ENCODE data around the gene ANP32A.

ANP32A gene

DNA sequence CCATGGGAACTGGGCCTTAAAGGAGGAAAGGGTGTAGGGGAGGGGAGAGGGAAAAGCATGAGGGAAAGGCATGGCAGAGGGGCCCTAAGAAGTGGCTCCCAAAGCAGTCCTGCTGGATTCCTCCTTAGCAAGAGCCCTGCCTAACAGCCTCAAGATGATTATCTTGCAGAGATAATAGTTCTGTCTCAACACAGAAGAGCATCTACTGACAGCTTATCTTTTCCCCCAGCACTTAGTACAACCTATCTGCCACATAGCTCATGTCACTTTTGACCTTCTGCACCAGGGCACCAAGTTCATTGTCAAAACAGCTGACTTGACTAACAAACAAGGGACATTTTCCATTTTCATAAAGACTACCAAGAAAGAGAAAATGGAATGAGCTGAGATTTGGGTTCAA, 86.3 kb downstream of the ANP32A start:
- Histone ChIP-seq H3K4me1 (ENCODE audit: insufficient read depth, low read length) (no peaks in the 10 kb centered on the region), H3K79me2 (ENCODE audit: insufficient read depth, low read length) (no peaks in the 10 kb centered on the region), H3K27me3 (ENCODE audit: insufficient read depth, low read length, poor library complexity) (peaks cover 3% of the 10 kb centered on the region), H3K9me3 (ENCODE audit: insufficient read depth, low read length, severe bottlenecking) (no peaks in the 10 kb centered on the region), H3K9ac (ENCODE audit: low read depth, low read length) (no peak overlapping the region), H3K27ac (ENCODE audit: low read length) (no peak overlapping the region), H4K20me1 (ENCODE audit: insufficient read depth, low read length) (no peaks in the 10 kb centered on the region), H2AFZ (ENCODE audit: low read depth, low read length) (no peak overlapping the region), H3K4me2 (ENCODE audit: insufficient read depth, low read length) (no peak overlapping the region), H3K4me3 (ENCODE audit: low read depth in 1 of 2, low read length in 2 of 2) (no peak overlapping the region), H3K36me3 (ENCODE audit: insufficient read depth, low read length) (no peaks in the 10 kb centered on the region)
- DNase-seq (no peak), ATAC-seq (ENCODE audit: insufficient read depth, low read depth) (no peak)
- no peak for TF ChIP-seq EZH2 (IDR thresholded peaks at IDR 0.05; ENCODE audit: borderline replicate concordance, low read depth, low read length, severe bottlenecking)
- TF ChIP-seq, protein P1, sequence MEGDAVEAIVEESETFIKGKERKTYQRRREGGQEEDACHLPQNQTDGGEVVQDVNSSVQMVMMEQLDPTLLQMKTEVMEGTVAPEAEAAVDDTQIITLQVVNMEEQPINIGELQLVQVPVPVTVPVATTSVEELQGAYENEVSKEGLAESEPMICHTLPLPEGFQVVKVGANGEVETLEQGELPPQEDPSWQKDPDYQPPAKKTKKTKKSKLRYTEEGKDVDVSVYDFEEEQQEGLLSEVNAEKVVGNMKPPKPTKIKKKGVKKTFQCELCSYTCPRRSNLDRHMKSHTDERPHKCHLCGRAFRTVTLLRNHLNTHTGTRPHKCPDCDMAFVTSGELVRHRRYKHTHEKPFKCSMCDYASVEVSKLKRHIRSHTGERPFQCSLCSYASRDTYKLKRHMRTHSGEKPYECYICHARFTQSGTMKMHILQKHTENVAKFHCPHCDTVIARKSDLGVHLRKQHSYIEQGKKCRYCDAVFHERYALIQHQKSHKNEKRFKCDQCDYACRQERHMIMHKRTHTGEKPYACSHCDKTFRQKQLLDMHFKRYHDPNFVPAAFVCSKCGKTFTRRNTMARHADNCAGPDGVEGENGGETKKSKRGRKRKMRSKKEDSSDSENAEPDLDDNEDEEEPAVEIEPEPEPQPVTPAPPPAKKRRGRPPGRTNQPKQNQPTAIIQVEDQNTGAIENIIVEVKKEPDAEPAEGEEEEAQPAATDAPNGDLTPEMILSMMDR (IDR thresholded peaks at IDR 0.05; ENCODE audit: borderline replicate concordance, extremely low read depth, low read length, poor library complexity, severe bottlenecking) = no peak

DNA sequence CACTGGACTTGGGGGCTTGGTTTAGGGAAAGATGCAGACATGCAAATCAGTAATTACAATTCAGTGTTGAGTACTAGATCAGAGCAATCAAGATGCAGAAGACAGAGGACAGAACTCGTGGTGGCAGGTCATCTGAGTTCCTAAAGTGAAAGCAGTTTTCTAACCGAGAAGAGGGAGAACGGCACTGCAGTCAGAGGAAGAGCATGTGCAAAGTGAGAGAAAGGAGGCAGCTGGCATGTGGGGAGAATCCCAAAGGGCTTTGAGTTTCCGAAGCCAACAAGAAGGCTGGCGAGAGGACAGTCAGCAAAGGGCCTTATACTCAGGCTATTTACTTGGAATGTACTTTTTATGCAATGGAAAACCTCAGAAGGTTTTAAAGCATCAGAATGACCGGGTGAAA, 87.0 kb downstream of the ANP32A start:
- Histone ChIP-seq H3K36me3 (ENCODE audit: insufficient read depth, low read length) (no peaks in the 10 kb centered on the region), H4K20me1 (ENCODE audit: insufficient read depth, low read length) (no peaks in the 10 kb centered on the region), H3K79me2 (ENCODE audit: insufficient read depth, low read length) (no peaks in the 10 kb centered on the region), H2AFZ (ENCODE audit: low read depth, low read length) (no peak overlapping the region), H3K9ac (ENCODE audit: low read depth, low read length) (no peak overlapping the region), H3K27ac (ENCODE audit: low read length) (no peak overlapping the region), H3K9me3 (ENCODE audit: insufficient read depth, low read length, severe bottlenecking) (no peaks in the 10 kb centered on the region), H3K27me3 (ENCODE audit: insufficient read depth, low read length, poor library complexity) (peaks cover 3% of the 10 kb centered on the region), H3K4me3 (ENCODE audit: low read depth in 1 of 2, low read length in 2 of 2) (no peak overlapping the region), H3K4me2 (ENCODE audit: insufficient read depth, low read length) (no peak overlapping the region), H3K4me1 (ENCODE audit: insufficient read depth, low read length) (no peaks in the 10 kb centered on the region)
- no peak for DNase-seq
- TF ChIP-seq, protein P1 (IDR thresholded peaks at IDR 0.05; ENCODE audit: borderline replicate concordance, extremely low read depth, low read length, poor library complexity, severe bottlenecking) = no peak
- no peak for TF ChIP-seq EZH2 (IDR thresholded peaks at IDR 0.05; ENCODE audit: borderline replicate concordance, low read depth, low read length, severe bottlenecking)
- ATAC-seq (ENCODE audit: insufficient read depth, low read depth) = no peak

DNA sequence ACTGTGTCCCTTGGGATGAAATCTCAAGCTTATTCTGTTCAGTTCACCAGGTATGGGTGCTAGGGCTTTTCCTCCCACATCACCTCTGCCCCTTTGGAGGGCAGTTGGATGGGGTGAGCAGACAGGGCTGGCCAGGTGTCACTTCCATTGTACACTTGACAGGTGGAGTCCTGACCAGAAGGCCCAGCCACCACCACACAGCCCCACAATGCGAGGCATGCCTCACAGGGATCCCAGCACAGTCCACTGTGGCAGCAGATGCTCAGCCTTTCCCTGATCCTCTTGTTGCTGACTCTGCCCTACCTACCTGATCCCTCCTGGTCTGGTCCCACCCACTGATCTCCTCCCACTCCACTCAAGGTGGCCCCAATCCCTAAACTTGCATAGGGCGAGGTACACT, 88.2 kb downstream of the ANP32A start:
- H3K9me3 ChIP-seq (ENCODE audit: insufficient read depth, low read length, severe bottlenecking) = no peaks in the 10 kb centered on the region
- no peak overlapping the region for H3K4me3 ChIP-seq (ENCODE audit: low read depth in 1 of 2, low read length in 2 of 2)
- ATAC-seq (ENCODE audit: insufficient read depth, low read depth) (no peak), DNase-seq (no peak)
- no peak for TF ChIP-seq EZH2 (IDR thresholded peaks at IDR 0.05; ENCODE audit: borderline replicate concordance, low read depth, low read length, severe bottlenecking)
- TF ChIP-seq, protein P1 (IDR thresholded peaks at IDR 0.05; ENCODE audit: borderline replicate concordance, extremely low read depth, low read length, poor library complexity, severe bottlenecking) = no peak
- H3K27me3 ChIP-seq (ENCODE audit: insufficient read depth, low read length, poor library complexity) = peaks cover 3% of the 10 kb centered on the region
- H3K79me2 ChIP-seq (ENCODE audit: insufficient read depth, low read length) = no peaks in the 10 kb centered on the region
- no peaks in the 10 kb centered on the region for H4K20me1 ChIP-seq (ENCODE audit: insufficient read depth, low read length)
- no peak overlapping the region for H3K4me2 ChIP-seq (ENCODE audit: insufficient read depth, low read length)
- no peaks in the 10 kb centered on the region for H3K4me1 ChIP-seq (ENCODE audit: insufficient read depth, low read length)
- H3K36me3 ChIP-seq (ENCODE audit: insufficient read depth, low read length) = no peaks in the 10 kb centered on the region
- H3K9ac ChIP-seq (ENCODE audit: low read depth, low read length) = no peak overlapping the region
- H3K27ac ChIP-seq (ENCODE audit: low read length) = no peak overlapping the region
- H2AFZ ChIP-seq (ENCODE audit: low read depth, low read length) = no peak overlapping the region

All from DND-41 (cell line).